Esophagus (tissue), 2 donors: Measurements from ENCODE around the gene RNF187. TPM values are rescaled to one million over a fixed set of nuclear protein-coding genes. Genes with fewer than 3 reads are reported as not detected.

Experiments
- H3K27ac ChIP-seq, 2 donors: one replicate each; pipeline ENCODE4 v1.5.1; 2013; ENCODE audit warnings: low read depth in 2 of 2, mild to moderate bottlenecking in 2 of 2, inconsistent platforms in 1 of 2, low read length in 1 of 2, moderate library complexity in 1 of 2
- H3K27me3 ChIP-seq, 2 donors: one replicate each; pipeline ENCODE4 v1.6.1; 2013; ENCODE audit warnings: low read length in 2 of 2, control low read depth in 1 of 2, mild to moderate bottlenecking in 1 of 2; ENCODE audit not compliant: insufficient read depth in 2 of 2, control insufficient read depth in 1 of 2
- H3K36me3 ChIP-seq, 2 donors: one replicate each; pipeline ENCODE4 v1.6.1; 2013; ENCODE audit warnings: low read length in 1 of 2; ENCODE audit not compliant: control insufficient read depth in 2 of 2, insufficient read depth in 2 of 2
- H3K4me1 ChIP-seq, 2 donors: one replicate each; pipeline ENCODE4 v1.6.1; 2013; ENCODE audit warnings: low read length in 1 of 2; ENCODE audit not compliant: control insufficient read depth in 2 of 2, insufficient read depth in 2 of 2
- H3K4me3 ChIP-seq, 2 donors: one replicate each; pipeline ENCODE4 v1.5.1; 2013; ENCODE audit warnings: low read length in 2 of 2, mild to moderate bottlenecking in 2 of 2, low read depth in 1 of 2, moderate library complexity in 1 of 2
- H3K9me3 ChIP-seq, 2 donors: one replicate each; pipeline ENCODE4 v1.6.1; 2013; ENCODE audit warnings: mild to moderate bottlenecking in 2 of 2, low read depth in 1 of 2, low read length in 1 of 2, moderate library complexity in 1 of 2; ENCODE audit not compliant: control insufficient read depth in 2 of 2, insufficient read depth in 1 of 2
- WGBS, 2 donors: extraction: QIAGEN DNeasy Blood & Tissue Kit; methylation state at CpG; one replicate each; pipeline ENCODE4 v1.1.7; 2013; 5-methylcytosine and 5-hydroxymethylcytosine counted together
- polyA plus RNA-seq, 2 donors: library from polyadenylated mRNA; stranded (reverse); fragments of 200-250 nt; gene quantifications; one replicate each; pipeline ENCODE4 v1.2.3, GENCODE V29; 2013
- donor health status: healthy with polysubstance abuse.
- donor health status: Bipolar disorder and iron deficiency.

Gene RNF187
- polyA plus RNA-seq, 2 donors = 38.0 to 47.6 TPM

DNA sequence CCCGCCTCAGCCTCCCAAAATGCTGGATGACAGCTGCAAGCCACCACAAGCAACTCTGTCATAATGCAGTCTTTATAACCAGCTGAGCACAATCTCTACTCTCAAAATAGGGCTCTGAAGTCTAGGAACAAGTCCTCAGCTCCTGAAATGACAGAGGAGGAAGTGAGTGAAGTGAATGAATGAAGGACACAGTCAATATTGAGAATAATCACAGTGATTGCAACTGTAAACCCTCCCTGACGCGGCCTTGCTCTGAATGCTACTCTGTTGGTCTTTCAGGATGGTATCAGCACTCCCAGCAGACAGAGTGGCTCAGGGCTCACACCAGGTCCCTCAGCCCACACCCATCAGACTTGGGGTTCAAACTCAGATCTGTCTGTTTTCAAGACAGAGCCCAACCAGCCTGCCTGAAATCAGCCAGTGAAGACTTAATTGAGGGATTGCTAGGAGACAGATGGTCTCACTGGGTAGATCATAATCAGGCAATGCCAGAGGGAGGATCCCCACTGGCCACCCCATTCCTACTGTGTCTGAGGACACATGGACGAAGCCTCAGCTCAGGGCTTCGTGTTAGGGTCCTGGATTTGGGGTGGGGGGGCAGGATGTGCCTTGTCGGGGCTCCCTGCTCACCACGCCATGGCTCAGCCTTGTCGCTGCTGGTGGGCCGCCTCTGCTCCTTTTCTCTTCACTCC is 20.9 kb downstream of the RNF187 start:
- H3K27me3 ChIP-seq = no peaks in the 10 kb centered on the region

DNA sequence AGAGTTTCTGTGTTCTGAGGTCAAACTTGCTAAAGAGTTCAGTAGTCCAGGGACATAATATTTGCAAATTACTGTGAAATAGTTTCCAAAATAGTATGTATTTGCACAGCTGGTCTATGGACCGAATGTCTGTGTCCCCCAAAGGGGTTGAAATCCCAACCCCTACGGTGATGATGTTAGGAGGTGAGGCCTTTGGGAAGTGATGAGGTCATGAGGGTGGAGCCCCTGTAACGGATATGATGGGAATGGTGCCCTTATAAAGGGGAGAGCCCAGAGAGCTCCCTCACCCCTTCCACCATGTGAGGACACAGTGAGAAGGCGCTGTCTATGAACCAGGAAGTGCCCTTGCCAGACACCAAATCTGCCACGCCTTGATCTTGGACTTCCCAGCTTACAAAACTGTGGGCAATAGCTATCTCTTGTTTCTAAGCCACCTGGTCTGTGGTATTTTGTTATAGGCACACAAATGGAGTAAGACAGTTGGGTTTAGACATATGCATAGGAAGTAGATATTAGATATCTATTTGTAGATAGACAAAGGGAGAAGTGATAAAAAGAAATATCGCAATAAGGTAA is 21.7 kb downstream of the RNF187 start:
- no peak overlapping the region for H3K27ac ChIP-seq
- H3K4me1 ChIP-seq = no peaks in the 10 kb centered on the region
- no peaks in the 10 kb centered on the region for H3K27me3 ChIP-seq
- peaks cover 2% of the 10 kb centered on the region in 2 donors for H3K36me3 ChIP-seq
- 74 to 82% methylated on average over 6 of the region's 6 CpGs for WGBS, 2 donors
- H3K4me3 ChIP-seq = no peak overlapping the region
- H3K9me3 ChIP-seq = no peaks in the 10 kb centered on the region

More for the DNA sequence above, 20.9 kb downstream of the RNF187 start:
- Histone ChIP-seq H3K4me1 (no peaks in the 10 kb centered on the region), H3K27ac (no peak overlapping the region), H3K9me3 (no peaks in the 10 kb centered on the region), H3K36me3 (peaks cover 2% of the 10 kb centered on the region in 2 donors), H3K4me3 (no peak overlapping the region)
- 82% methylated on average over 9 of the region's 9 CpGs for WGBS, 2 donors

DNA sequence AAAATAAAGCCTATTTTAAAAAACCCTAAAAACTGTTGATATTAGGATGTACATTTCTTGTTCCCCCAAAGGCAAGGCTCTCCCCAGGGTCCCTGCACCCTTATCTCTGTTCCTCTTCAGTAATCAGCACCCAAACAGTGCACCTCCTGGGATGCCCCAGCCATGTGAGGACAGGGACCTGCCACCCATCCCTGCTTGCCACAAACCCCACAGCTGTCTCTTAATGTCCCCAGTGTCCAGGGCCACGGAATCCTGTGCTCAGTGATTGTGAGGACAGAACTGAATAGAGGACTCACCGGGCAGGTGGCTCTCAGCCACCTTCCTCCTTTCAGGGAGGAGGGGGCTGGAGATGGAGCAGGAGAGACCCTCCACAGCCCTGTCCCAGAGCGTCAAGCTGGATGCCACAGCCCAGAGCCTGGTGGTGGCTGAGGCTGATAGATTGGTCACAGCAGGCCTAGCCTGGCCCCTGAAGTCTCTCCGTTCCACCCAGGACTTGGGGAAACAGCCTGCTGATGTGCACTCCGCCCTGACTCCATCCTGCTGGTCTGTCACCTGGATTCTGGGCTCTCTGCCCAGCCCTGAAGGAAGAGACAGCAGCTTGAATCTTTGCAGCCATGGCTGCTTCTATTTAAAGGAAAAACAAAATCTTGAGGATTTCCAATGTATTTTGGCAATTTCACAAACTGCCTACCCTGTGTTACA is 23.1 kb downstream of the RNF187 start:
- 59 to 63% methylated on average over 5 of the region's 5 CpGs for WGBS, 2 donors
- Histone ChIP-seq H3K4me1 (no peaks in the 10 kb centered on the region), H3K27me3 (no peaks in the 10 kb centered on the region), H3K27ac (no peak overlapping the region), H3K4me3 (no peak overlapping the region), H3K36me3 (peaks cover 0 to 2% of the 10 kb centered on the region in 2 donors), H3K9me3 (no peaks in the 10 kb centered on the region)

DNA sequence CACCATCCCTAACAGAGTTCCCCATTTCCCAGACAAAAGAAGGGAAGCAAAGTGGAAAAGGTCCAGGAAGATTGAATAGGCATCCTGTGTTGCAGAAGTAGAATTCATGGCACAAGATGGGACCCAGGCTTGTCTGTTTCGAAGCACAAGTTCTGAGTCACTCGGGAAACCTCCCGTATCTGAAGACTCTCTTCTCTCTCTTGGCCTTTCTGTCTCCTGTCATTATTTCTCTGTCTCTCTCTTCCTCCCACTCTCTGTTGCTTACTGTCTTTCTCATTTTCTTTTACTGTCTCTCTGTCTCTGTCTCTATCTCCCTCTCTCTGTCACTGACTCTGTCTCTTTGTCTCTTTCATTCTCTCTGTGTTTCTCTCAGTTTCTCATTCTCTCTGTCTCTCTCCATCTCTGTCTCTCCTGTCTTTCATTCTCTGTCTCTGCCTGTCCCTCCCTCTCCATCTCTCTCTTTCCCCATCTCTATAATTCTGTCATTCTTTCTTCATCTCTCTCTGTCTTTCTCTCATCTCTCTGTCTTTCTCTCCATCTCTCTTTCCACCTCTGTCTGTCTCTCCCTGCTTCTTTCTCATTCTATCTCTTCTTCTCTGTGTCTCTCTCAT is 23.7 kb downstream of the RNF187 start:
- no peaks in the 10 kb centered on the region for H3K27me3 ChIP-seq
- no peak overlapping the region for H3K4me3 ChIP-seq
- H3K4me1 ChIP-seq = no peaks in the 10 kb centered on the region
- H3K9me3 ChIP-seq = no peaks in the 10 kb centered on the region
- H3K36me3 ChIP-seq = peaks cover 0 to 2% of the 10 kb centered on the region in 2 donors
- WGBS, 2 donors = 51 to 53% methylated on average over 3 of the region's 3 CpGs
- H3K27ac ChIP-seq = no peak overlapping the region

DNA sequence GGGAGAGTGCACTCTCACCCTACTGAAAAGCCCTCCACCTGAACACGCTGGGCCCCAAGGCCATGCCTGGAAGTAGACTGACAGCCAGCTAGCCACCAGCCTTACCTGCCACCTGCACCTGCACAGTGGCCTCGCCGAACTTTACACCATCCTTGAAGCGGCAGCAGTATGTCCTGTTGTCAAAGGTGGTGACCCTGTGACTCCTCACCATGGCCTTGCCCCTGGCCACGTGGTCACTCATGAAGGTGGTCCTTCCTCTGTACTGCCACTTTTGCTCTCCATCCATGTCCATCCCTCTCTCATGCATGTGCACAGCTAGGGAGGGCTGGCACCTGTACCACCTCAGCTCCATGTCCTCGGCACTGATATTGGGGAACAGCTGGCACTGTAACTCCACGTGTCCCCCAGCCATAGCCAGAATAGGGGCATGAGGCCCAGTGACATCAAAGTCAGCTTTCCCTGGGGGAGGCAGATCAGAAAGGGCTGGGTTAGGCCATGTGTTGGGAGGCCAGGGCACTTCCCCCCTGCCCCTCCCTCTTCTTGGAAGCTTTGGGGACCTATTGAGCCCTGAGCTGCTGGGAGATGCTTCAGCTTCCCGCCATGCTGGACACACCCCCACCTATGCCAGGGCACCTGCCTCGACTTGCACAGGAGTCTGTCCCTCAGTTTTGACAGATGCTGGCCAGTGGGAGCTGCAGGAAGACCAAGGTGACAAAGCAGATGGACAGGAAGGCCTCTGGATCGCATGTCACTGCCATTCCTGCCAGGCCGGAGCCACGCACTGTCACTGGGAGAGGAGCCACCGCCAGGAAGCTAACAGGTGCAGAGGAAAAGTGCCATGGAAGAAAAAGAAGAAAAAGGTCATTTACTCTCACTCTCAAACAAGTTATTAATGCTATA is 24.6 kb downstream of the RNF187 start:
- WGBS, 2 donors = 80 to 81% methylated on average over 13 of the region's 13 CpGs
- Histone ChIP-seq H3K4me3 (no peak overlapping the region), H3K27ac (no peak overlapping the region), H3K27me3 (no peaks in the 10 kb centered on the region), H3K9me3 (no peaks in the 10 kb centered on the region), H3K36me3 (peaks cover 0 to 2% of the 10 kb centered on the region in 2 donors), H3K4me1 (no peaks in the 10 kb centered on the region)

DNA sequence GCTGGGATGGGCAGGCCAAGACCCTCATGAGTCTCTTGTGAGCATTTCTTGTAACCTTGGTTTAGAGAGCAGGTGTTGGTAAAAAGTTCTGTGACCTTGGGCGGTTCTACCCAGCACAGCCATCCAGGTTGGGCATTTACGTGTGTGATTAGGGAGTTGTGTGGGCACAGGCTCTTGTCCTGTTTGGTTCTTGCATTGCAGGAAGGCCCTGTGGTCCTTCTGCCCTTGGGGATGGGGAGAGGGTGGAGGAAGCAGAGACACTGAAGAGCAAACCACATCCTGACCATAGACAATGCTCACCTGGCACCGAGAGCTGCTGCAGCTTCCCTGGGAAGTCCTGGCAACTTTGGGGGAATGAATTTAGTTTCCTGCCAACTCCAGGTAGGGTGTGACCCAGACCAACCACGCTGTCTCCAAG is 25.6 kb downstream of the RNF187 start:
- Histone ChIP-seq H3K9me3 (no peaks in the 10 kb centered on the region), H3K36me3 (peaks cover 0 to 2% of the 10 kb centered on the region in 2 donors), H3K4me3 (no peak overlapping the region), H3K27me3 (no peaks in the 10 kb centered on the region), H3K27ac (no peak overlapping the region), H3K4me1 (no peaks in the 10 kb centered on the region)
- WGBS, 2 donors = 42 to 48% methylated on average over 4 of the region's 4 CpGs

DNA sequence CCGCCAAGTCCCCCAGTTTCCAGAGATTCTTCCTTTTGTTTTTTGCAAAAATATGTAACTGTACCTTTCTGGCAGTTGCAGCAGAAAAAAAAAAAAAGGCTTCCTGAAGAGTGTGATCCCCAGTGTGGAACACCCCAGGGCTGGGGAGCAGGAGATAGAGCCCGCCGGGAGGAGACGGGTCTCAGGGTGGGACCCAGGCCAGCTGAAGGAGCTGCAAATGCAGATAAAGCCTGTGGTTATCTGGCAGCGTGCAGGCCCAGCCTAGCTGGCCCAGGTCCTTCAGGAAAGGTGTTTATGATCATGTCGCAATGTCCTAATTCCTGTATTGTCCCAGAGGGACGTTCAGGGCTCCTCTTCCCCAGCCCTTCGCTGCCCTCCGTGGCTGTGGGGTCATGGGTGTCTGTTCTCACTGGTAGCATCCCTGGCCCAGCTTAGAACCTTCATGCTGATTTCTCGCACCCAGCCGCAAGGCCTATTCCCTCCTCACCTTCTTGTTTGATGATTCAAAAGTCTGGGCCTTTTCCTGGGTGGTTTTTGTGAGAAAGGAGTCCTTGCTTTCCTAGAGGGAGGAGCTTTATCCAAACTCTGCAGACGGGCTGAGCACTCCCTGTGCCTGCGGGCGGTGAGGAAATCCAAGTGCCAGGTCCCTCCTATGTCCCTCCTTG is 26.2 kb downstream of the RNF187 start:
- H3K4me1 ChIP-seq = no peaks in the 10 kb centered on the region
- H3K36me3 ChIP-seq = peaks cover 0 to 2% of the 10 kb centered on the region in 2 donors
- WGBS, 2 donors = 39 to 47% methylated on average over 14 of the region's 14 CpGs
- H3K27me3 ChIP-seq = no peaks in the 10 kb centered on the region
- H3K27ac ChIP-seq = no peak overlapping the region
- no peaks in the 10 kb centered on the region for H3K9me3 ChIP-seq
- H3K4me3 ChIP-seq = no peak overlapping the region

DNA sequence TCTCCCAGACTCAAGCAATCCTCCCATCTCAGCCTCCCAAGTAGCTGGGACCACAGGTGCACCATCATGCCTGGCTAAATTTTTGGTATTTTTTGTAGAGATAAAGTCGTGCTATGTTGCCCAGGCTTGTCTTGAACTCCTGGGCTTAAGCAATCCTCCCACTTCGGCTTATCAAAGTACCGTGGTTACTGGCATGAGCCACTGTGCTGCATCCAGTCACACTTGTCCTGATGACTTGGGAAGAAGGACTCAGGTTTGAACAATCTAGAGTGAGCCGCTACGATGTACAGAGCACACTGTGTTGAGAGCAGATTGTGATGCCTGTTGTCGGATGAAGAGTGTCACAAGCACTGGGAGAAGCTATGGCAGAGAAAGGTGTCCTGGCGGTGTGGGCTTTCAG is 27.2 kb downstream of the RNF187 start:
- Histone ChIP-seq H3K4me3 (no peak overlapping the region), H3K27me3 (no peaks in the 10 kb centered on the region), H3K9me3 (no peaks in the 10 kb centered on the region), H3K4me1 (no peaks in the 10 kb centered on the region), H3K36me3 (peaks cover 0 to 2% of the 10 kb centered on the region in 2 donors), H3K27ac (no peak overlapping the region)
- WGBS, 2 donors = 69 to 70% methylated on average over 7 of the region's 7 CpGs
